Brain microvascular endothelial cell (primary cell): ENCODE data around the gene XRCC6.

Source experiments
- DNase-seq: peaks from one replicate; pipeline ENCODE4 v3.0.0-alpha.2; 2020
- H3K27ac ChIP-seq: fragments of 250-450 bp; sonication (Bioruptor Pico); 2 replicates; pipeline ENCODE4 v1.5.1; 2020; ENCODE audit warnings: mild to moderate bottlenecking, moderate library complexity
- H3K27me3 ChIP-seq: fragments of 250-450 bp; sonication (Bioruptor Pico); replicated peaks from 2 replicates; pipeline ENCODE4 v1.5.1; 2020; ENCODE audit warnings: mild to moderate bottlenecking
- H3K36me3 ChIP-seq: fragments of 250-450 bp; sonication (Bioruptor Pico); replicated peaks from 2 replicates; pipeline ENCODE4 v1.5.1; 2020; ENCODE audit warnings: mild to moderate bottlenecking
- H3K4me3 ChIP-seq: 2 replicates; pipeline ENCODE4 v1.5.1; 2011; ENCODE audit warnings: low read depth, mild to moderate bottlenecking, control low read depth, low read length, moderate library complexity
- CTCF ChIP-seq: IDR thresholded peaks from 2 replicates; pipeline ENCODE4 v1.5.1; 2011; ENCODE audit warnings: low read depth, mild to moderate bottlenecking, moderate library complexity, low read length, control low read depth, inconsistent platforms; ENCODE audit errors: missing control alignments
- in situ Hi-C: cut with HindIII; loops from 2 replicates; pipeline ENCODE4 v1.10.0; 2017; ENCODE audit warnings: low sequenced_read_pairs, low pct_ligation_motif_present

XRCC6 gene

GRCh38 chr22:41596776-41597634, 24.1 kb upstream of the XRCC6 start:
- peak; percentile 91 for TF ChIP-seq CTCF
- Histone ChIP-seq H3K27ac (no peak overlapping the region), H3K36me3 (peaks cover 22% of the 10 kb centered on the region), H3K27me3 (no peaks in the 10 kb centered on the region), H3K4me3 (no peak overlapping the region)
- in situ Hi-C loops, result no loop called here
- peak; percentile 22 for DNase-seq

DNA sequence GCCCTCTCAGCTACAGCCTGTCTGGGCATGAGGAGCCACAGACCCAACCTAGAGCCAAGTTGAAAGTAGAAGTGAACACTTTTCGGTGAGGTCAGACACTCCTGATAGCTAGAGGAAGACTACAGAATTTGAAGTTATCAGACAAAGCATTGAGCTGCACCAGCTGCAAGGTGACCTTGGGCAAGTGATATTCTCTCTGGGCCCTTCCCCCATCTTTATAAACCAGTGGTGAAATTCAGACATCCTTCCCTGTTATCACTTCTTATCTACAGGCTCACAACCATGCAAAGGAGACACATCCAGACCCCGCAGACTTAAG, 23.5 kb upstream of the XRCC6 start:
- no peak overlapping the region for H3K4me3 ChIP-seq
- no peak for DNase-seq
- TF ChIP-seq CTCF, result no peak
- no peaks in the 10 kb centered on the region for H3K27me3 ChIP-seq
- peaks cover 26% of the 10 kb centered on the region for H3K36me3 ChIP-seq
- in situ Hi-C loops, result no loop called here
- H3K27ac ChIP-seq, result no peak overlapping the region

DNA sequence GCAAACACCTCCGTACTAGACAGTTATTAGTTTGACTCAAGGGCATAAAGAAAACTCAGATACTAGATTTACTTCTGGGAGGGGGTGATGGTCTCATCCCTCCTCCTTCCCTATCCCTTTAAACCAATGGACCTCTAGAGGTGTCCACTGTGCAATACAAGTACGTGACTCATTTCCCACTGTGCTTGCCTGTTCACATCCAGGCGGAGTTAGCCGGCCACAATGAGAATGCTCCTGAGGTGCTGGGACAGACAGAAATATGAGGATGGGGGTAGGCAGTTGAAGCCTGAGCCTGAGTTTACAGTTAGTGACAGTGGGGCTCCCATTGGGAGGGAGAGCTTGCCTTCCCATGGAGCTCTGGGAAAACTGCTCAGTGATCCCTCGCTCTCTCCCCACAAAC, 23.0 kb upstream of the XRCC6 start:
- in situ Hi-C loops, result no loop called here
- Histone ChIP-seq H3K27ac (peak overlapping the region; percentile 18), H3K4me3 (no peak overlapping the region), H3K27me3 (no peaks in the 10 kb centered on the region), H3K36me3 (peaks cover 31% of the 10 kb centered on the region)
- peak; percentile 27 for TF ChIP-seq CTCF
- peak; percentile 86 for DNase-seq

- Histone ChIP-seq H3K27ac (peak overlapping the region; percentile 18), H3K36me3 (peaks cover 38% of the 10 kb centered on the region), H3K4me3 (no peak overlapping the region), H3K27me3 (no peaks in the 10 kb centered on the region)
- TF ChIP-seq CTCF, result no peak
- in situ Hi-C loops, result no loop called here
- no peak for DNase-seq
These were observed 22.0 kb upstream of the XRCC6 start for GRCh38 chr22:41598891-41599635.

GRCh38 chr22:41600976-41601375, 20.1 kb upstream of the XRCC6 start:
- no peak for TF ChIP-seq CTCF
- Histone ChIP-seq H3K27ac (no peak overlapping the region), H3K4me3 (no peak overlapping the region), H3K36me3 (peaks cover 54% of the 10 kb centered on the region), H3K27me3 (no peaks in the 10 kb centered on the region)
- in situ Hi-C loops, result no loop called here
- no peak for DNase-seq
